Neural progenitor cell (in vitro differentiated cells): ENCODE data around the gene P2RX3. TPM values are rescaled to one million over a fixed set of nuclear protein-coding genes. Genes with fewer than 3 reads are reported as not detected.

Experiments
- DNase-seq: peaks from one replicate; pipeline ENCODE4 v3.0.0-alpha.2; 2016; ENCODE audit warnings: low spot score
- H2AFZ ChIP-seq: fragments of 200-600 bp; sonication (generic); replicated peaks from 2 replicates; pipeline ENCODE4 v1.6.1; 2016; ENCODE audit warnings: antibody characterized with exemption
- H3F3A ChIP-seq: fragments of 200-600 bp; sonication (generic); 2 replicates; pipeline ENCODE4 v1.6.1; 2016; ENCODE audit warnings: antibody characterized with exemption, low read depth
- H3K27ac ChIP-seq: fragments of 200-600 bp; sonication (generic); 2 replicates; pipeline ENCODE4 v1.5.1; 2016; ENCODE audit warnings: mild to moderate bottlenecking
- H3K27me3 ChIP-seq: fragments of 200-600 bp; sonication (generic); 2 replicates; pipeline ENCODE4 v1.6.1; 2016; ENCODE audit warnings: mild to moderate bottlenecking, moderate library complexity
- H3K36me3 ChIP-seq: fragments of 200-600 bp; sonication (generic); 2 replicates; pipeline ENCODE4 v1.5.1; 2016
- H3K4me1 ChIP-seq: fragments of 200-600 bp; sonication (generic); 2 replicates; pipeline ENCODE4 v1.6.1; 2016; ENCODE audit warnings: mixed run types
- H3K4me2 ChIP-seq: fragments of 200-600 bp; sonication (generic); 2 replicates; pipeline ENCODE4 v1.6.1; 2016
- H3K4me3 ChIP-seq: fragments of 200-600 bp; sonication (generic); 2 replicates; pipeline ENCODE4 v1.5.1; 2016
- H3K79me2 ChIP-seq: fragments of 200-600 bp; sonication (generic); 2 replicates; pipeline ENCODE4 v1.6.1; 2016; ENCODE audit warnings: low read depth
- H3K9ac ChIP-seq: fragments of 200-600 bp; sonication (generic); 2 replicates; pipeline ENCODE4 v1.6.1; 2016
- H3K9me3 ChIP-seq: fragments of 200-600 bp; sonication (generic); 2 replicates; pipeline ENCODE4 v1.5.1; 2016; ENCODE audit warnings: low read depth
- H4K20me1 ChIP-seq: fragments of 200-600 bp; sonication (generic); 2 replicates; pipeline ENCODE4 v1.6.1; 2016; ENCODE audit warnings: low read depth
- H3K27ac Mint-ChIP-seq: 3 replicates; pipeline ENCODE4 v1.8.0; 2021; ENCODE audit warnings: mixed read lengths
- H3K27me3 Mint-ChIP-seq: 2 replicates; pipeline ENCODE4 v1.8.0; 2022; ENCODE audit warnings: low read depth, mild to moderate bottlenecking, inconsistent platforms, moderate library complexity, mixed read lengths; ENCODE audit not compliant: insufficient read depth
- H3K36me3 Mint-ChIP-seq: 3 replicates; pipeline ENCODE4 v1.8.0; 2021; ENCODE audit warnings: mixed read lengths
- H3K4me1 Mint-ChIP-seq: 3 replicates; pipeline ENCODE4 v1.8.0; 2021; ENCODE audit warnings: mixed read lengths
- H3K4me3 Mint-ChIP-seq: 3 replicates; pipeline ENCODE4 v1.8.0; 2021; ENCODE audit warnings: mild to moderate bottlenecking, moderate library complexity, mixed read lengths
- H3K9me3 Mint-ChIP-seq: 3 replicates; pipeline ENCODE4 v1.8.0; 2020; ENCODE audit warnings: mixed read lengths
- EZH2 ChIP-seq: fragments of 200-600 bp; sonication (generic); IDR thresholded peaks from 2 replicates; pipeline ENCODE4 v1.6.1; 2017; ENCODE audit warnings: antibody characterized with exemption, mild to moderate bottlenecking, moderate library complexity
- EZH2phosphoT487 ChIP-seq: fragments of 200-600 bp; sonication (generic); IDR thresholded peaks from 2 replicates; pipeline ENCODE4 v1.6.1; 2017; ENCODE audit warnings: antibody characterized with exemption
- total RNA-seq: library from RNA; depleted of rRNA; stranded (reverse); fragments of >200 nt; gene quantifications from 2 replicates; pipeline ENCODE4 v1.2.3, GENCODE V29; 2015; ENCODE audit warnings: low replicate concordance
- TF ChIP-seq, protein P1 (sequence below): fragments of 200-600 bp; sonication (generic); IDR thresholded peaks from 2 replicates; pipeline ENCODE4 v1.5.1; 2017; ENCODE audit warnings: antibody characterized with exemption, mild to moderate bottlenecking

The P2RX3 gene
- total RNA-seq, 1 donor from 2014 or later = 2.4 TPM

DNA sequence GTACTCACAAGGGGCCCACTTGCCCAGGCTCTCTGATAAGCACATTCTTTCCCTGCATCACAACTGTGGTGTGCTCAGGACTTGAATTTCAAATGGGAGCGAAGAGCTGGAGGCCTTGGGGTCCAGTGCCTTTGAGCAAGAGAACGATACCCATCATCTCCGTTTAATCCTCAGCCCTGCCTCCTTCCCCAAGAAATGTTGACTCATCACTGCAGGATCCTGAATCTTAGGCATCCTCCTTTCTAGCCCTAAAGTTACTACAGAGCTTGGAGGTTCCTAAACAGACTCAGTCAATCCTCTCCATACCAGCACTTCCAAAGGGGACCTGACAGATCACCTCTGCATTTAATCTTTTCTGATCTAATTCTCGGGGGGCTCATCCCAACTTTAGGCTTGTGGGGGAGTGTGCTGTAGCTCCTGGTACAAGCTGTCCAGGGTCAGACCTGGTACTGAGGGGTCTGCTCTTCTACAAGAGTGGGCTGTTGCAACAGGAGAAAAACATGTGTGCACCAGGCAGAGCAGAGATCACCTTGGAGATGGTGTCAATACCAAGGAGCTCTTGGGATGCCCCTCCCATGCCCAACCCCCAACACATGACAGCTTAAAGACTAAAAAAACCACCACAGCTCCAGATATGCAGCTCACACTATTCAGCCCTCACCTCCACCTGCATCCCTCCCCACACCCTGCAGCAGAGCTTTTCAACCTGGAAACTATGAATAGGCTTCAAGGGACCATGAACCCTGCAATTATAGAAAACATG, 56.2 kb downstream of the P2RX3 start:
- Mint-ChIP-seq H3K4me3 (no peak overlapping the region), H3K27me3 (no peaks in the 10 kb centered on the region), H3K4me1 (no peaks in the 10 kb centered on the region), H3K9me3 (no peaks in the 10 kb centered on the region), H3K36me3 (no peaks in the 10 kb centered on the region), H3K27ac (no peak overlapping the region)
- TF ChIP-seq, protein P1, sequence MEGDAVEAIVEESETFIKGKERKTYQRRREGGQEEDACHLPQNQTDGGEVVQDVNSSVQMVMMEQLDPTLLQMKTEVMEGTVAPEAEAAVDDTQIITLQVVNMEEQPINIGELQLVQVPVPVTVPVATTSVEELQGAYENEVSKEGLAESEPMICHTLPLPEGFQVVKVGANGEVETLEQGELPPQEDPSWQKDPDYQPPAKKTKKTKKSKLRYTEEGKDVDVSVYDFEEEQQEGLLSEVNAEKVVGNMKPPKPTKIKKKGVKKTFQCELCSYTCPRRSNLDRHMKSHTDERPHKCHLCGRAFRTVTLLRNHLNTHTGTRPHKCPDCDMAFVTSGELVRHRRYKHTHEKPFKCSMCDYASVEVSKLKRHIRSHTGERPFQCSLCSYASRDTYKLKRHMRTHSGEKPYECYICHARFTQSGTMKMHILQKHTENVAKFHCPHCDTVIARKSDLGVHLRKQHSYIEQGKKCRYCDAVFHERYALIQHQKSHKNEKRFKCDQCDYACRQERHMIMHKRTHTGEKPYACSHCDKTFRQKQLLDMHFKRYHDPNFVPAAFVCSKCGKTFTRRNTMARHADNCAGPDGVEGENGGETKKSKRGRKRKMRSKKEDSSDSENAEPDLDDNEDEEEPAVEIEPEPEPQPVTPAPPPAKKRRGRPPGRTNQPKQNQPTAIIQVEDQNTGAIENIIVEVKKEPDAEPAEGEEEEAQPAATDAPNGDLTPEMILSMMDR = no peak
- TF ChIP-seq EZH2 (no peak), EZH2phosphoT487 (no peak)
- Histone ChIP-seq H3K27me3 (peaks cover 25% of the 10 kb centered on the region), H3K9ac (no peak overlapping the region), H3F3A (no peaks in the 10 kb centered on the region), H3K4me3 (no peak overlapping the region), H3K27ac (no peak overlapping the region), H2AFZ (no peak overlapping the region), H3K36me3 (no peaks in the 10 kb centered on the region), H3K79me2 (no peaks in the 10 kb centered on the region), H4K20me1 (no peaks in the 10 kb centered on the region), H3K4me1 (no peaks in the 10 kb centered on the region), H3K9me3 (no peaks in the 10 kb centered on the region), H3K4me2 (no peak overlapping the region)
- DNase-seq = no peak

GRCh38 chr11:57395905-57396623, 57.9 kb downstream of the P2RX3 start:
- Histone ChIP-seq H3K4me3 (no peak overlapping the region), H3K9me3 (no peaks in the 10 kb centered on the region), H3K36me3 (no peaks in the 10 kb centered on the region), H3K9ac (no peak overlapping the region), H3K27me3 (peaks cover 10% of the 10 kb centered on the region), H3K4me2 (no peak overlapping the region), H2AFZ (no peak overlapping the region), H4K20me1 (no peaks in the 10 kb centered on the region), H3K27ac (no peak overlapping the region), H3K79me2 (no peaks in the 10 kb centered on the region), H3F3A (no peaks in the 10 kb centered on the region), H3K4me1 (no peaks in the 10 kb centered on the region)
- no peaks in the 10 kb centered on the region for H3K27me3 Mint-ChIP-seq
- H3K36me3 Mint-ChIP-seq = no peaks in the 10 kb centered on the region
- no peaks in the 10 kb centered on the region for H3K9me3 Mint-ChIP-seq
- no peaks in the 10 kb centered on the region for H3K4me1 Mint-ChIP-seq
- no peak overlapping the region for H3K4me3 Mint-ChIP-seq
- no peak for DNase-seq
- no peak overlapping the region for H3K27ac Mint-ChIP-seq
- TF ChIP-seq, protein P1 = no peak
- TF ChIP-seq EZH2phosphoT487 = no peak
- TF ChIP-seq EZH2 = no peak

DNA sequence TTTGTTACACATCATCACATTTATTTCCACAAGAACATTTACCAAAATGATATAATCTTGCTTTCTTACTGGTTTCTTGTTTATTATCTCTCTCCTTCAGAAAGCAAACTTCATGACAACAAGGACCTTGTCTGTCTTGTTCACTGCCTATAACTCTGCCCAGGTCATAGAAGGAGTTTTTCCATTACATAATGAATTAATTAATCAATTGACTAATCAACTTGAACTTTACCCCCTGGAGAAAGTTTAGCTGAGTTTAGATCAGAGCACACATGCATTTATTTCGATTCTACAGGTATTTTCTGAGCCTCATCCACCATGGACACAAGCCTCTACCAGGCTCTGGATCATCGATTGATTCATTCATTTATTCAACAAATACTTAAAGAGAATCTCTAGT, 58.6 kb downstream of the P2RX3 start:
- Histone ChIP-seq H3F3A (no peaks in the 10 kb centered on the region), H3K36me3 (no peaks in the 10 kb centered on the region), H2AFZ (no peak overlapping the region), H4K20me1 (no peaks in the 10 kb centered on the region), H3K79me2 (no peaks in the 10 kb centered on the region), H3K27ac (no peak overlapping the region), H3K9me3 (no peaks in the 10 kb centered on the region), H3K4me3 (no peak overlapping the region), H3K4me1 (no peaks in the 10 kb centered on the region), H3K4me2 (no peak overlapping the region), H3K27me3 (peaks cover 3% of the 10 kb centered on the region), H3K9ac (no peak overlapping the region)
- TF ChIP-seq EZH2phosphoT487 (no peak), EZH2 (no peak)
- TF ChIP-seq, protein P1 = no peak
- H3K36me3 Mint-ChIP-seq = no peaks in the 10 kb centered on the region
- peaks cover 4% of the 10 kb centered on the region for H3K27me3 Mint-ChIP-seq
- no peak overlapping the region for H3K4me3 Mint-ChIP-seq
- no peaks in the 10 kb centered on the region for H3K4me1 Mint-ChIP-seq
- DNase-seq = no peak
- H3K9me3 Mint-ChIP-seq = no peaks in the 10 kb centered on the region
- no peak overlapping the region for H3K27ac Mint-ChIP-seq
